Measurements from ENCODE around the gene CKAP5.

DNA sequence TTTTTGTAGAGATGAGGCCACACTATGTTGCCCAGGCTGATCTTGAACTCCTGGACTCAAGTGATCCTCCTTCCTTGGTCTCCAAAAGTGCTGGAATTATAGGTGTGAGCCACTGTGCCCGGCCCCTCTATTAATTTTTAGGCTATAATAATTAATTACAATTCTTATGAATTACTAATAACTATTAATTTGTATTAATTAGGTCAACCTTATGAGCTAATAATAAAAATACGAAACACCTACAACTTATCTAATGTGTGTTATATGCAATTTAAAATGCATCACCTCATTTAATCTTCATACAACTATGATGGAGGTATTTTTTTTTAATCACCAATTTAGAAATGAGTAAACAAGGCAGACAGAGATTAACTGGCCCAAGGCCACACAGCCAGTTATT is 46.0 kb upstream of the CKAP5 start:
- TF ChIP-seq, protein P1, sequence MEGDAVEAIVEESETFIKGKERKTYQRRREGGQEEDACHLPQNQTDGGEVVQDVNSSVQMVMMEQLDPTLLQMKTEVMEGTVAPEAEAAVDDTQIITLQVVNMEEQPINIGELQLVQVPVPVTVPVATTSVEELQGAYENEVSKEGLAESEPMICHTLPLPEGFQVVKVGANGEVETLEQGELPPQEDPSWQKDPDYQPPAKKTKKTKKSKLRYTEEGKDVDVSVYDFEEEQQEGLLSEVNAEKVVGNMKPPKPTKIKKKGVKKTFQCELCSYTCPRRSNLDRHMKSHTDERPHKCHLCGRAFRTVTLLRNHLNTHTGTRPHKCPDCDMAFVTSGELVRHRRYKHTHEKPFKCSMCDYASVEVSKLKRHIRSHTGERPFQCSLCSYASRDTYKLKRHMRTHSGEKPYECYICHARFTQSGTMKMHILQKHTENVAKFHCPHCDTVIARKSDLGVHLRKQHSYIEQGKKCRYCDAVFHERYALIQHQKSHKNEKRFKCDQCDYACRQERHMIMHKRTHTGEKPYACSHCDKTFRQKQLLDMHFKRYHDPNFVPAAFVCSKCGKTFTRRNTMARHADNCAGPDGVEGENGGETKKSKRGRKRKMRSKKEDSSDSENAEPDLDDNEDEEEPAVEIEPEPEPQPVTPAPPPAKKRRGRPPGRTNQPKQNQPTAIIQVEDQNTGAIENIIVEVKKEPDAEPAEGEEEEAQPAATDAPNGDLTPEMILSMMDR (IDR thresholded peaks at IDR 0.05): no peak
- TF ChIP-seq POLR2A (IDR thresholded peaks at IDR 0.05): no peak
- no peak for TF ChIP-seq POLR2AphosphoS5 (IDR thresholded peaks at IDR 0.05)
